Activated CD8-positive, alpha-beta memory T cell treated with anti-CD3 and anti-CD28 coated beads, Interleukin-2, amount 50 U/mL, for 1 hour (primary cell): ENCODE data around the gene CD81.

ENCODE experiments used
- DNase-seq: peaks from one replicate; pipeline ENCODE4 v3.0.0-alpha.2; 2020; ENCODE audit errors: extremely low read depth

CD81 gene

GRCh38 chr11:2375964-2376551 lies 1.1 kb upstream of the CD81 start:
- DNase-seq: no peak

GRCh38 chr11:2377511-2378443 lies 667 bp downstream of the CD81 start:
- no peak for DNase-seq

- DNase-seq: no peak
These were observed 1.6 kb downstream of the CD81 start for GRCh38 chr11:2378527-2379210.

GRCh38 chr11:2379466-2380174 lies 2.5 kb downstream of the CD81 start:
- no peak for DNase-seq

- DNase-seq: no peak
These were observed 3.3 kb downstream of the CD81 start for GRCh38 chr11:2380396-2380795.

GRCh38 chr11:2380807-2381350 lies 3.8 kb downstream of the CD81 start:
- DNase-seq: no peak

GRCh38 chr11:2381494-2382128 lies 4.5 kb downstream of the CD81 start:
- no peak for DNase-seq

GRCh38 chr11:2382129-2382517 lies 5.0 kb downstream of the CD81 start:
- DNase-seq: no peak

GRCh38 chr11:2382936-2383851 lies 6.1 kb downstream of the CD81 start:
- no peak for DNase-seq

GRCh38 chr11:2383852-2384804 lies 7.0 kb downstream of the CD81 start:
- no peak for DNase-seq

- DNase-seq: no peak
These were observed 8.3 kb downstream of the CD81 start for GRCh38 chr11:2385156-2386151.

GRCh38 chr11:2386591-2386990 lies 9.5 kb downstream of the CD81 start:
- no peak for DNase-seq

GRCh38 chr11:2387266-2387987 lies 10.3 kb downstream of the CD81 start:
- no peak for DNase-seq

GRCh38 chr11:2388431-2389376 lies 11.6 kb downstream of the CD81 start:
- DNase-seq: no peak

- no peak for DNase-seq
These were observed 12.4 kb downstream of the CD81 start for GRCh38 chr11:2389377-2390026.
